ENCODE data around the gene OR1A2. TPM values are rescaled to one million over a fixed set of nuclear protein-coding genes. Genes with fewer than 3 reads are reported as not detected.
"Not testable (repeated sequence)": the region's sequence is repeated elsewhere in the genome, so short reads cannot be mapped to it uniquely, and the experiment has no call there.

Gene OR1A2, protein sequence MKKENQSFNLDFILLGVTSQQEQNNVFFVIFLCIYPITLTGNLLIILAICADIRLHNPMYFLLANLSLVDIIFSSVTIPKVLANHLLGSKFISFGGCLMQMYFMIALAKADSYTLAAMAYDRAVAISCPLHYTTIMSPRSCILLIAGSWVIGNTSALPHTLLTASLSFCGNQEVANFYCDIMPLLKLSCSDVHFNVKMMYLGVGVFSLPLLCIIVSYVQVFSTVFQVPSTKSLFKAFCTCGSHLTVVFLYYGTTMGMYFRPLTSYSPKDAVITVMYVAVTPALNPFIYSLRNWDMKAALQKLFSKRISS
- total RNA-seq: not detected

DNA sequence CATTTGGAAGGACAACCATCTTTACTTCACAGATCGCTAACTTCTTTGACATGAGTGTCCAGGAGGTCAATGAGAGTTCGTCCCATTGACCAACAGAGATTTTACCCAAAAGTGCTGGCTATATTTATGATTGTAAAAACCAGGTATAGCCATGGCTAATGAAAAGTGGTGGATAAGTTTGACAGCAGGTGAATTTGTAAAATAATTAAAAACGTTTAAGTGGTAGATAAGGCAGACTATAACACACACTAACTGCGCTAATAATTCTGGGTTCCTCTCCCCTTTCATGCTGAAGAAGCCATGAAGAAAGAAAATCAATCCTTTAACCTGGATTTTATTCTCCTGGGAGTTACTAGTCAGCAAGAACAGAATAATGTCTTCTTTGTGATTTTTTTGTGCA lies at the start of gene OR1A2:
Gene OR1A2, plus strand, starts transcription at position 301 of the 400 bp plus-strand sequence. Its CDS starts 0 bp downstream, at position 301.
- peaks cover 4% of the 10 kb centered on the region for H3K36me3 Mint-ChIP-seq (ENCODE audit: insufficient read depth)
- no peak for DNase-seq
- H3K9me3 Mint-ChIP-seq: peaks cover 11% of the 10 kb centered on the region
- H3K27me3 Mint-ChIP-seq (ENCODE audit: low read depth): peaks cover 23% of the 10 kb centered on the region
- no peak within 1 kb of the TSS for H3K4me3 Mint-ChIP-seq
- ATAC-seq: no peak
- H3K4me1 Mint-ChIP-seq (ENCODE audit: low read depth): no peaks in the 10 kb centered on the region

DNA sequence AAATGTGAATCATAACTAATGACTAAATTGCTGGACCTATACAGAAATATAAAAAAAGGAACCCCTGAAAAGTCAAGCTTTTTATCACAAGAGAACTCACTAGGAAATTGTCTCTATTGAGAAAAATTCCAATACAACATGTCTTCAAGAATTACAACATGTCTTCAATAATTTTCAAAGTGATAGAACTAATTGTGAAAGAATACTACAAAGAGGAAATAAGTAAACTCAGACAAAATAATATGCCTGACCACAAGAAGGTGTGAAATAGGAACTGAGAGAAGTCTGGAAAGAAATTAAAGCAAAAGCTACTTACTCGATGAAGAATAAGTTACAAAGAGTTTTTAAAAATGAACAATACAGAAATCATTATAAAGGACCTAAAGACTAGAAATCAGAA lies 40.1 kb upstream of the OR1A2 start:
- H3K27me3 Mint-ChIP-seq (ENCODE audit: low read depth): peaks cover 31% of the 10 kb centered on the region

DNA sequence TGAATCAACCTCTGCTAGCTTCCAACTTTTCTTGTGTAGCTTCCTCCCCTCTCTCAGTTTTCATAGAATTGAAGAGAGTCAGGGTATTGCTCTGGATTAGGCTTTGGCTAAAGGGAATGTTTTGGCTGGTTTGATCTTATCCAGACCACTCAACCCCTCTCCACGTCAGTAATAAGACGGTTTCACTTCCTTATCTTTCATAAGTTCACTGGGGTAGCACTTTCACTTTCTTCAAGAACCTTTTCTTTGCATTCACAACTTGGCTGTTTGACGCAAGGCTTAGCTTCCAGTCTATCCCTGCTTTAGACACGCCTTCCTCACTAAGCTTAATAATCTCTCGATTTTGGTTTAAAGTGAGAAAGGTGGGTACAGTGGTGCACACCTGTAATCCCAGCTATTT lies 29.7 kb upstream of the OR1A2 start:
- Mint-ChIP-seq H3K9me3 (peaks cover 10% of the 10 kb centered on the region), H3K27me3 (ENCODE audit: low read depth) (peaks cover 31% of the 10 kb centered on the region), H3K36me3 (ENCODE audit: insufficient read depth) (no peaks in the 10 kb centered on the region), H3K4me3 (no peak overlapping the region), H3K4me1 (ENCODE audit: low read depth) (no peaks in the 10 kb centered on the region)
- no peak for ATAC-seq
- DNase-seq: no peak

More for the DNA sequence above, 40.1 kb upstream of the OR1A2 start:
- ATAC-seq (no peak), DNase-seq (no peak)
- Mint-ChIP-seq H3K9me3 (no peaks in the 10 kb centered on the region), H3K36me3 (ENCODE audit: insufficient read depth) (no peaks in the 10 kb centered on the region), H3K4me1 (ENCODE audit: low read depth) (no peaks in the 10 kb centered on the region), H3K4me3 (no peak overlapping the region)

DNA sequence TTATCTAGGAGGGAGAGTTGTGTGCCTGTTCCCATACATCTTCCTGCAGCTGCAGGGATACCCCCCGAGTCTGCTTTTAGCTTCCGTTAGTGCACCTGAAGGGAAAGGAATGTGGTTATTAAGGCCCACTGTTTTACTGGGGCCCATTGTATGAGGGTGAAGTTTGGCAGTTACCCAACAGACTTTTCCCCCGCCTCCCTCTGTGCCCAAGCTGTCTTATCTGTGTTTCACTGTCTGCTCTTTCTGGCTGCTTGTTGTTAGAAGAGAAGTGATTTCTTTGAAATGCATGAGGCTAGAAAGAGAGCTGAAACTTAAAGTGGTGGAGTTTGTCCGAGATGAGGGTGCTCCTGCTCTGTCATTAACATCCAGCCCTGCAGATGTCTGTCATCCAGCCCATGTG lies 7.4 kb upstream of the OR1A2 start:
- Mint-ChIP-seq H3K9me3 (no peaks in the 10 kb centered on the region), H3K27me3 (ENCODE audit: low read depth) (peaks cover 8% of the 10 kb centered on the region)
- no peak for ATAC-seq

DNA sequence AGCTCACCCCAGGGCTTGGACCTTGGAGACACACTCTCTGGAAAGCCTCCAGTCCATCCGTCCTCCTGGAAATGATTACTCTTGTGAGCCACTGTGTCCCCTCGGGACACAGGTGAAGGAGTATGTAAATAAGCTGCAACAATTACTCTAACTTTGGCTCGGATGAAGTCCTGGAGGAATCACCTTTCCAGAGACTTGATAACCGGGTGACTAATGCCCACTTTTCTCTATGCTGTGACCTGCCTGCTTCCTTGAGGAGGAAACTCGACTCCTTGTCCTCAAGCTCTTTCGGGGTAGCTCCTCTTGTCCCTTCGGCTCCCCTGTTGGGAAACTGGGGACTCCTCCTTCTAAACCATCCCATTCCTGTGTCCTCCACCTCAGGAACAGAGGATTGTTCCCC lies 10.0 kb downstream of the OR1A2 start, which contains the start of gene OR1A1:
Gene OR1A1, plus strand, starts transcription at position 301 of the 400 bp plus-strand sequence. CDS start 7,954 bp downstream, outside the sequence.
- no peaks in the 10 kb centered on the region for H3K36me3 Mint-ChIP-seq (ENCODE audit: insufficient read depth)
- no peaks in the 10 kb centered on the region for H3K4me1 Mint-ChIP-seq (ENCODE audit: low read depth)

More for the DNA sequence above, 7.4 kb upstream of the OR1A2 start:
- no peak for DNase-seq
- no peaks in the 10 kb centered on the region for H3K36me3 Mint-ChIP-seq (ENCODE audit: insufficient read depth)
- H3K4me1 Mint-ChIP-seq (ENCODE audit: low read depth): no peaks in the 10 kb centered on the region
- H3K4me3 Mint-ChIP-seq: no peak overlapping the region

DNA sequence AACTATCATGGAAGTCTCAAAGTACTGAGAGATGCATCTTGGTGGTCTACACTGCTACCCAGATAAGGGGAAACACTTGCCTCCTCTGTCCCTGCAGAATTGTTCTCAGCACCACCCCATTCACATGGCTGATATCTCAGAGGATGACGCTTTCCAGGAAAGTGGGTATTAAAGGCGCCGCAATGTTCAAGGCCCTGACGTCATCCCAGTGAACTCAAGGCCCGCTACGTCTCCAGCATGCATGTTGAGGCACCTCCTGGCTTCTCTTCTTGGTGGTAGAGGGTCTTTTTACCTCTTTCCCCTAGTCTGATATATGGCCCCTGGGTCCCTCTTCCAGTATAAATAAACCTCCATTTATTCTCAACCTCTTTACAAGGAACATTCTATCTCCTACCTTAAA lies 11.2 kb downstream of the OR1A2 start:
- Mint-ChIP-seq H3K36me3 (ENCODE audit: insufficient read depth) (no peaks in the 10 kb centered on the region), H3K4me1 (ENCODE audit: low read depth) (no peaks in the 10 kb centered on the region), H3K4me3 (no peak overlapping the region), H3K27me3 (ENCODE audit: low read depth) (peaks cover 6% of the 10 kb centered on the region), H3K9me3 (peaks cover 8% of the 10 kb centered on the region)
- ATAC-seq (no peak), DNase-seq (no peak)

More for the DNA sequence above, 10.0 kb downstream of the OR1A2 start, which contains the start of gene OR1A1:
- DNase-seq (no peak), ATAC-seq (no peak)
- H3K27me3 Mint-ChIP-seq (ENCODE audit: low read depth): peaks cover 4% of the 10 kb centered on the region
- peaks cover 15% of the 10 kb centered on the region for H3K9me3 Mint-ChIP-seq
- no peak within 1 kb of the TSS for H3K4me3 Mint-ChIP-seq

DNA sequence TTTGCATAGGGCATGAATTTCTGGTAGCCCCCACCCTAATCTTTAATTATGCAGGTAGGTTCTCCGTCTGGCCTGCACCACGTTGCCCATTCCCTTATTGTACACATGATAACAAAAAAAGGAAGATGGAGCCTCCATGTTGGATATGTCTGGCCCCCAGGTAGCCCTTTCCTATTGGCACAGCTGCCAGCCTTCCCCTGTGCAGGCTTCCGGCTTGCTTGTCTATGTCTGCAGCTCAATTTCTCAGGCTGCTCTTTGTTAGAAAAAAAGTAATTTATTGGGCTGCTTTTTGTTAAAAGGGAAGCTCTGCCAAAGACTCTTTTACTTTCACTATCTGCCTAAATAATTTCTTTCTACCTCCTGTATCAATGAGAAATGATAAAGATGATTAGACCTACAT lies 15.7 kb downstream of the OR1A2 start:
- Mint-ChIP-seq H3K4me3 (no peak overlapping the region), H3K9me3 (peaks cover 6% of the 10 kb centered on the region), H3K4me1 (ENCODE audit: low read depth) (no peaks in the 10 kb centered on the region), H3K27me3 (ENCODE audit: low read depth) (peaks cover 27% of the 10 kb centered on the region), H3K36me3 (ENCODE audit: insufficient read depth) (no peaks in the 10 kb centered on the region)
- ATAC-seq: no peak
- DNase-seq: no peak

DNA sequence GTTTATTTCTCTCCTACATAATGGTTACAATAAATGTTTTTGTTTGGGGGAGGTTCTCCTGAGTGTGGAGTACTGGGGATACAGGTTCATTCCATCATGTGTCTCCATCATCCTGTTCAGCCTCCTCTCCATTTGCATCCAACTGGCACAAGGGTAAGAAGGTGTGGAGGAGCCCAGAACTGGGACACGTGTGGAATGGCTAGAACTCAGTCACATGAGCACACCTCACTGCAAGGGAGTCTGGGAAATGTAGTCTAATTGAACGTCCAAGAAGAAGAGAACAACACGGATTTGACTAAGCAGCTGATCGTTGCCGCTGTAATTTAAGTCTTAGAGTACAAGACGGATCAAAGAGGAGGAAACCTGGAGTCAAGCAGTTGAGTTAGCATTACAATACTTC lies 16.3 kb downstream of the OR1A2 start:
- H3K4me1 Mint-ChIP-seq (ENCODE audit: low read depth): no peaks in the 10 kb centered on the region
- H3K27me3 Mint-ChIP-seq (ENCODE audit: low read depth): peaks cover 32% of the 10 kb centered on the region
- H3K36me3 Mint-ChIP-seq (ENCODE audit: insufficient read depth): no peaks in the 10 kb centered on the region
- DNase-seq: no peak
- peaks cover 6% of the 10 kb centered on the region for H3K9me3 Mint-ChIP-seq
- H3K4me3 Mint-ChIP-seq: no peak overlapping the region
- ATAC-seq: no peak

DNA sequence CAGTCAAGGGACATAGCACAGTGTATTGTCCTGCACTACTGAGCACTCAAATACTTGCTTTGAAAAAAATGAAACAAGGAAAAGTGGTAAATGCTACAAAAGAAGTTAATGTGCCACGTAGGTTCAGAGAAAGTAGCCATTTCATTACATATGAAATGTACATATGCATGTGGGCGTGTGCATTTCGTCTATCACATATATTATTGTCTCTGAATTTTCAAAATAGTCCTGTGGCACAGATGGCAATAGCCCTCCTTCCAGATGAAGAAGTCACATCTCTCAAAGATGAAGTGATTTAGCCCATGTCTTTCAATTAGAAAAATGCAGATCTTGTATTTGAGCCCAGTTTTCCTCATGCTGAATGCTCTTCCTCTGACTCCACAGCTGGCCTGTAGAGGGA lies 22.7 kb downstream of the OR1A2 start:
- DNase-seq; H3K9me3 Mint-ChIP-seq; H3K36me3 Mint-ChIP-seq (ENCODE audit: insufficient read depth); H3K4me3 Mint-ChIP-seq; ATAC-seq: not testable (repeated sequence)
- Mint-ChIP-seq H3K4me1 (ENCODE audit: low read depth) (peaks cover 17% of the 10 kb centered on the region), H3K27me3 (ENCODE audit: low read depth) (peaks cover 25% of the 10 kb centered on the region)

DNA sequence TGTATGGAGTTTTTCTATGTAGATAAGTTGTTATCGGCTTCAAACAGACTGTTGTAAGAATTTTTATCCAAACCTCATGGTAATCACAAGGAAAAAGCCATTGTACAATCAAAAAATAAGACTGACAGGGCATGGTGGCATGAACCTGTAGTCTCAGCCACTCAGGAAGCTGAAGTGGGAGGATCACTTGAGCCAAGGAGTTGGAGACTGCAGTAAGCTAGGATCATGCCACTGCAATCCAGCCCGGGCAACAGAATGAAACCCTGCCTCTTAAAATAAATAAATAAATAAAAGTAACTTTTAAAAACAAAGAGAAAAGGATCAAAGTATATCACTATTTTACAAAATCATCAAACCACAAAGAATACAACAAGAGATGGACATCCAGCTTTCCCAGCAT lies 24.5 kb downstream of the OR1A2 start:
- Mint-ChIP-seq H3K9me3 (peaks cover 9% of the 10 kb centered on the region), H3K4me1 (ENCODE audit: low read depth) (peaks cover 17% of the 10 kb centered on the region), H3K4me3 (peak overlapping the region; percentile 57), H3K27me3 (ENCODE audit: low read depth) (peaks cover 18% of the 10 kb centered on the region), H3K36me3 (ENCODE audit: insufficient read depth) (no peaks in the 10 kb centered on the region)
- ATAC-seq (no peak), DNase-seq (no peak)

DNA sequence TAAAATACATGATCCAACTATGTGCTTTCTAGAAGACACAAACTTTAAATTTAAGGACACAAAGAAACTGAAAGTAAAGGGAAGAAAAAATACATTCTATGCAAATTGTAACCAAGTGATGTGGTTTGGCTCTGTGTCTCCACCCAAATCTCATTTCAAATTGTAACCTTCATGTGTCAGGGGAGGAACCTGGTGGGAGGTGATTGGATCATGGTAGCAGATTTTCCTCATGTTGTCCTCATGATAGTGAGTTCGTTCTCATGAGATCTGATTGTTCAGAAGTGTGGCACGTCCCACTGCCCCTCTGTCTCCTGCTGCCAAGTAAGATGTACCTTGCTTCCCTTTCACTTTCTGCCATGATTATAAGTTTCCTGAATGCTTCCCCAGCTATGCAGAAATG lies 25.2 kb downstream of the OR1A2 start:
- ATAC-seq: peak; percentile 41 to 43
- no peak for DNase-seq
- Mint-ChIP-seq H3K9me3 (peaks cover 4% of the 10 kb centered on the region), H3K4me3 (peak overlapping the region; percentile 57), H3K27me3 (ENCODE audit: low read depth) (peaks cover 15% of the 10 kb centered on the region), H3K36me3 (ENCODE audit: insufficient read depth) (no peaks in the 10 kb centered on the region), H3K4me1 (ENCODE audit: low read depth) (peaks cover 17% of the 10 kb centered on the region)

DNA sequence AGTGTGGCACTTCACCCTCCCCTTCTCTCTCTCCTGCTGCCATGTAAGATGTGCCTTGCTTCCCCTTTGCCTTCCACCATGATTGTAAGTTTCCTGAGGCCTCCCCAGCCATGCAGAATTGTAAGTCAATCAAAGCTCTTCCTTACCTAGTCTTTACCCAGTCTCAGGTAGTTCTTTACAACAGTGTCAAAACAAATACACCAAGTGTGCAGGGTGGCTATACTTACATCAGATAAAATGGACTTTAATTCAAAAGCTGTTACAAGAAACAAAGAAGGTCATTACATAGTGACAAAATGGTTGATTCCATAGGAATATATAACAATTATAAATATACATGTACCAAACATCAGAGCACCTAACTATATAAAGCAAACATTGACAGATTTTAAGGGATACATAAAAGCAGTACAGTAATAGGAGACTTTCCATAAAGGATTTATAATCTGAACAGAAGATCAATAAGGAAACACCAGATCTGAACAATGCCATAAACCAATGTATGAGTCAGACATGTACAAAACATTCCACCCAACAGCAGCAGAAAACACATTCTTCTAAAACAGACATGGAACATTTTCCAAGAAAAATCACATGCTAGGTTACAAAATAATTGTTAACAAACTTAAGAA lies 27.5 kb downstream of the OR1A2 start:
- H3K4me3 Mint-ChIP-seq; H3K36me3 Mint-ChIP-seq (ENCODE audit: insufficient read depth); H3K27me3 Mint-ChIP-seq (ENCODE audit: low read depth); ATAC-seq; H3K9me3 Mint-ChIP-seq; DNase-seq: not testable (repeated sequence)
- H3K4me1 Mint-ChIP-seq (ENCODE audit: low read depth): peaks cover 17% of the 10 kb centered on the region

DNA sequence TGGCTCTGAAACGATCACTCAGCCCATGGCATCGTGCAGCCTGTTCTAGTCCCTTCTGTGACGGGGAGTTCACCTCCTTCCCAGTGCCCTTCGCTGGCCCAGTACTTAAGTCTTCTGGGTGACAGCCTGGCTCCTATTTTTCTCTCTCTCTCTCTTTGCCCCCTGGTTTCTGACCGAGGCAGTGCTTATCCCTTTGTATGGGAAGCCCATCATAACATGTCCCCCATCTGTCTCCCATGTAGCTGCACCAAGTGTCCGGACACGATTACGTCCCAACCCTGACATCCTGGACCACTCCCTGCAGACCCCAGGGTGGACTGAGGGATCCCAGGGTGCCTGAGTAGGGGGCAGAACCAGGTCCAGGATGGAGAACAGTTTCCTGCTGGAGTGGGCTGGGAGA lies 35.0 kb downstream of the OR1A2 start:
- not testable (repeated sequence) for H3K27me3 Mint-ChIP-seq (ENCODE audit: low read depth)

DNA sequence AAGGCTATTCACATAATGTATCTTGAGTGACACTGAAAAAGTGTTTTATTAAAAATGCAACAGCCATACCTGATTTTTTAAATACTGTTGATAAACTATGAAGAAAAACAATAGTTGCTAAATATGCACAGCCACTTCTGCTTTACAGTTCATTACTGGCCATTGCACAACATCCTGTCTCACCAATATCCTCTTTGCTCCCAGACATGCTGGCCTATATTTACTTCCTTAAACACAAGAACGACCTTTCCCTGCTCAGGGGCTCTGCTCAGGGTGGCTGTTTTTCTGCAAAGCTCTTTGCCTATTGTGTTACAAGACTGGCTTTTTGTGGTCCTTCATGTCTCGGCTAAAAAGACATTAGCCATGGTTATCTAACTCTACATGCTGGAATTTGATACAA lies 41.4 kb downstream of the OR1A2 start:
- not testable (repeated sequence) for H3K27me3 Mint-ChIP-seq (ENCODE audit: low read depth); H3K4me1 Mint-ChIP-seq (ENCODE audit: low read depth); H3K4me3 Mint-ChIP-seq; H3K36me3 Mint-ChIP-seq (ENCODE audit: insufficient read depth); ATAC-seq; DNase-seq; H3K9me3 Mint-ChIP-seq

More for the DNA sequence above, 35.0 kb downstream of the OR1A2 start:
- H3K9me3 Mint-ChIP-seq; H3K4me1 Mint-ChIP-seq (ENCODE audit: low read depth); ATAC-seq; DNase-seq; H3K4me3 Mint-ChIP-seq; H3K36me3 Mint-ChIP-seq (ENCODE audit: insufficient read depth): not testable (repeated sequence)

DNA sequence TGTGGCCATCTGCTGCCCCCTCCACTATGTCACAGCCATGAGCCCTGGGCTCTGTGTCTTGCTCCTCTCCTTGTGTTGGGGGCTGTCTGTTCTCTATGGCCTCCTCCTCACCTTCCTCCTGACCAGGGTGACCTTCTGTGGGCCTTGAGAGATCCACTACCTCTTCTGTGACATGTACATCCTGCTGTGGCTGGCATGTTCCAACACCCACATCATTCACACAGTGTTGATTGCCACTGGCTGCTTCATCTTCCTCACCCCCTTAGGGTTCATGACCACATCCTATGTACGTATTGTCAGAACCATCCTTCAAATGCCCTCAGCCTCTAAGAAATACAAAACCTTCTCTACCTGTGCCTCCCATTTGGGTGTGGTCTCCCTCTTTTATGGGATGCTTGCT lies 43.7 kb downstream of the OR1A2 start:
- H3K4me3 Mint-ChIP-seq; ATAC-seq; DNase-seq; H3K4me1 Mint-ChIP-seq (ENCODE audit: low read depth); H3K9me3 Mint-ChIP-seq; H3K27me3 Mint-ChIP-seq (ENCODE audit: low read depth); H3K36me3 Mint-ChIP-seq (ENCODE audit: insufficient read depth): not testable (repeated sequence)
